ENCODE measurements around the gene ELAVL3.
A peak's percentile ranks its signal among the peaks of the same experiment; 100 is the strongest.

DNA sequence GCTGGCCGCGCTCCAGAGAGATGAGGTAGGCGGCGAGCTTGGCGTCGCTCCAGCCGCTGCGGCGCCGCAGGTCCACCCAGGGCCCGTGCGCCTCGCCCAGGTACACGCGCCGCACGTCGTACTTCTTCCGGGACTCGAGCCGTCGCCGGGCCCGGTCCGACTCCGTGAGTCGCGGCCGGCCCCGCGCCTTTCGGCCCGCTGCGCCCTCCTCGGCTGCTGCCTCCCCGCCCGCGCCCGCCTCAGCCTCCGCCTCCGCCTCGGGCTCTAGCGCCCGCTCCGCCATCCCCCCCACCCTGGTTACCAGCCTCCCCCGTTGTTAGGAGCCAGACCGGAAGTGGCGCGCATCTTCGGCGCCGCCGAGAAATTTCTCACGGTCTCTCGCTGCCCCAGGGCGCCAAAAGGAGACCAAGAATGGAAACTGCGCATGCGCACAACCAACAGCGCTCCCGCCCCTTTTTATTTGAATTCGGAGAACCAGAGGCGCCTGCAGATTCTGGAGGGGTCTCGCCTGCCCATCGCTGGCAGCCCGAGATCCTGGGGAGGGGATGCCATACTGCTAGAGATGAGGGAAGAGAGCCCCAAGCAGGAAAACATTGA, 24.8 kb upstream of the ELAVL3 start, which contains the start of gene ZNF653:
- TF ChIP-seq ARNT (IDR thresholded peaks at IDR 0.05) (no peak), SUZ12 (IDR thresholded peaks at IDR 0.05) (no peak), FOXA1 (IDR thresholded peaks at IDR 0.05) (no peak), SP1 (IDR thresholded peaks at IDR 0.05) (no peak), HDGF (IDR thresholded peaks at IDR 0.05; ENCODE audit: borderline replicate concordance) (no peak), FOXM1 (IDR thresholded peaks at IDR 0.05; ENCODE audit: borderline replicate concordance) (no peak), BHLHE40 (IDR thresholded peaks at IDR 0.05; ENCODE audit: borderline replicate concordance) (no peak), ELF4 (IDR thresholded peaks at IDR 0.05) (0 out of 2 replicates have a peak, but pooled peaks have one; percentile 27), TARDBP (IDR thresholded peaks at IDR 0.05) (no peak), PKNOX1 (IDR thresholded peaks at IDR 0.05) (no peak), FOXK2 (IDR thresholded peaks at IDR 0.05) (no peak), CTBP1 (IDR thresholded peaks at IDR 0.05; ENCODE audit: borderline replicate concordance) (no peak), NFRKB (IDR thresholded peaks at IDR 0.05) (no peak)

Measured in HEK293T (cell line).